RWPE2 (cell line): ENCODE data around the gene KLF17.
"Not testable (repeated sequence)": the region's sequence is repeated elsewhere in the genome, so short reads cannot be mapped to it uniquely, and the experiment has no call there.

ENCODE experiments used
- ATAC-seq: fragments of 200-7000 bp; cut with Tn5 transposase; 3 replicates; pipeline ENCODE4 v1.9.1; 2021; ENCODE audit warnings: low read depth
- DNase-seq: peaks from one replicate; pipeline ENCODE4 v3.0.0-alpha.2; 2020; ENCODE audit warnings: low spot score
- H3K27ac ChIP-seq: fragments of 450-650 bp; 2 replicates; pipeline ENCODE4 v1.5.1; 2017; ENCODE audit warnings: mild to moderate bottlenecking; ENCODE audit not compliant: poor library complexity, severe bottlenecking
- H3K27me3 ChIP-seq: fragments of 250-450 bp; sonication (Bioruptor Pico); 2 replicates; pipeline ENCODE4 v1.5.1; 2021; ENCODE audit warnings: mild to moderate bottlenecking, moderate library complexity; ENCODE audit not compliant: insufficient read depth, poor library complexity, severe bottlenecking
- H3K36me3 ChIP-seq: fragments of 250-450 bp; sonication (Bioruptor Pico); 2 replicates; pipeline ENCODE4 v1.5.1; 2020; ENCODE audit warnings: low read depth, mild to moderate bottlenecking, moderate library complexity
- H3K4me1 ChIP-seq: fragments of 250-450 bp; sonication (Bioruptor Pico); 2 replicates; pipeline ENCODE4 v1.5.1; 2021; ENCODE audit warnings: mild to moderate bottlenecking, moderate library complexity; ENCODE audit not compliant: insufficient read depth, poor library complexity, severe bottlenecking
- H3K4me3 ChIP-seq: fragments of 250-450 bp; sonication (Bioruptor Pico); 2 replicates; pipeline ENCODE4 v1.5.1; 2021; ENCODE audit warnings: mild to moderate bottlenecking, moderate library complexity; ENCODE audit not compliant: severe bottlenecking
- H3K9me3 ChIP-seq: fragments of 250-450 bp; sonication (Bioruptor Pico); 2 replicates; pipeline ENCODE4 v1.5.1; 2021; ENCODE audit warnings: mild to moderate bottlenecking, moderate library complexity; ENCODE audit not compliant: severe bottlenecking
- CTCF ChIP-seq: fragments of 450-650 bp; IDR thresholded peaks from one replicate; pipeline ENCODE4 v1.5.1; 2017; ENCODE audit warnings: mild to moderate bottlenecking, moderate library complexity; ENCODE audit not compliant: poor library complexity, severe bottlenecking

The KLF17 gene

GRCh38 chr1:44138239-44138638 is 19.6 kb downstream of the KLF17 start:
- ATAC-seq = no peak
- no peak for TF ChIP-seq CTCF

GRCh38 chr1:44139565-44139964 is 20.9 kb downstream of the KLF17 start:
- DNase-seq, ATAC-seq, H3K36me3 ChIP-seq, H3K9me3 ChIP-seq, H3K4me3 ChIP-seq, H3K4me1 ChIP-seq, H3K27me3 ChIP-seq, H3K27ac ChIP-seq: not testable (repeated sequence)

More at GRCh38 chr1:44138239-44138638, 19.6 kb downstream of the KLF17 start:
- DNase-seq = no peak
- H3K27ac ChIP-seq = no peak overlapping the region
- H3K9me3 ChIP-seq = no peaks in the 10 kb centered on the region
- peaks cover 2% of the 10 kb centered on the region for H3K27me3 ChIP-seq
- H3K36me3 ChIP-seq = no peaks in the 10 kb centered on the region
- no peaks in the 10 kb centered on the region for H3K4me1 ChIP-seq
- no peak overlapping the region for H3K4me3 ChIP-seq

- no peak within 1 kb of the TSS for H3K27ac ChIP-seq
- H3K9me3 ChIP-seq = peaks cover 6% of the 10 kb centered on the region
- ATAC-seq (no peak), DNase-seq (no peak)
- no peaks in the 10 kb centered on the region for H3K36me3 ChIP-seq
- H3K4me1 ChIP-seq = no peaks in the 10 kb centered on the region
- no peak for TF ChIP-seq CTCF
- no peaks in the 10 kb centered on the region for H3K27me3 ChIP-seq
- no peak within 1 kb of the TSS for H3K4me3 ChIP-seq
These were observed 22.9 kb downstream of the KLF17 start, which contains the start of gene KLF18 for GRCh38 chr1:44141531-44141930. KLF18 (minus strand) TSS chr1:44141631; CDS start chr1:44141631, 0 bp downstream.

GRCh38 chr1:44144962-44145756 is 26.5 kb downstream of the KLF17 start:
- no peak overlapping the region for H3K4me3 ChIP-seq
- H3K36me3 ChIP-seq = no peaks in the 10 kb centered on the region
- H3K27me3 ChIP-seq = no peaks in the 10 kb centered on the region
- no peak for TF ChIP-seq CTCF
- H3K9me3 ChIP-seq = peaks cover 6% of the 10 kb centered on the region
- ATAC-seq (no peak), DNase-seq (no peak)
- H3K27ac ChIP-seq = no peak overlapping the region
- H3K4me1 ChIP-seq = no peaks in the 10 kb centered on the region

- ATAC-seq (no peak), DNase-seq (no peak)
- Histone ChIP-seq H3K4me1 (no peaks in the 10 kb centered on the region), H3K9me3 (peaks cover 6% of the 10 kb centered on the region), H3K4me3 (no peak overlapping the region), H3K27ac (no peak overlapping the region), H3K27me3 (no peaks in the 10 kb centered on the region), H3K36me3 (no peaks in the 10 kb centered on the region)
- TF ChIP-seq CTCF = no peak
These were observed 28.1 kb downstream of the KLF17 start for GRCh38 chr1:44146536-44147361.
